Astrocyte (in vitro differentiated cells and primary cell): ENCODE data around the gene THG1L. TPM values are rescaled to one million over a fixed set of nuclear protein-coding genes. Genes with fewer than 3 reads are reported as not detected.

Experiments
- DNase-seq: peaks from one replicate; pipeline ENCODE4 v3.0.0-alpha.2; 2010; ENCODE audit warnings: low read depth
- FAIRE-seq: peaks from 2 replicates; lab custom pipeline; 2011; peaks lifted over from hg19 to GRCh38; lab: Jason Lieb, UNC
- H2AFZ ChIP-seq: 2 replicates; pipeline ENCODE4 v1.6.0; 2012; ENCODE audit warnings: low read depth, low read length, inconsistent platforms
- H3K27ac ChIP-seq: 2 replicates; pipeline ENCODE4 v1.5.1; 2011; ENCODE audit warnings: low read depth, low read length, inconsistent platforms
- H3K27me3 ChIP-seq: 2 replicates; pipeline ENCODE4 v1.6.0; 2011; ENCODE audit warnings: low read length, inconsistent platforms; ENCODE audit not compliant: insufficient read depth
- H3K36me3 ChIP-seq: 2 replicates; pipeline ENCODE4 v1.5.1; 2011; ENCODE audit warnings: low read length, inconsistent platforms; ENCODE audit not compliant: insufficient read depth
- H3K4me1 ChIP-seq: 2 replicates; pipeline ENCODE4 v1.5.1; 2011; ENCODE audit warnings: low read length, inconsistent platforms; ENCODE audit not compliant: insufficient read depth
- H3K4me2 ChIP-seq: 2 replicates; pipeline ENCODE4 v1.6.0; 2012; ENCODE audit warnings: low read length, inconsistent platforms
- H3K4me3 ChIP-seq: 2 replicates; pipeline ENCODE4 v1.5.1; 2011; ENCODE audit warnings: low read depth, mild to moderate bottlenecking, low read length, inconsistent platforms; ENCODE audit not compliant: insufficient read depth
- H3K79me2 ChIP-seq: 2 replicates; pipeline ENCODE4 v1.6.0; 2012; ENCODE audit warnings: mild to moderate bottlenecking, low read length, inconsistent platforms; ENCODE audit not compliant: insufficient read depth
- H3K9ac ChIP-seq: 2 replicates; pipeline ENCODE4 v1.6.0; 2012; ENCODE audit warnings: mild to moderate bottlenecking, low read length, inconsistent platforms
- H3K9me3 ChIP-seq: 2 replicates; pipeline ENCODE4 v1.5.1; 2012; ENCODE audit warnings: low read depth, mild to moderate bottlenecking, low read length, inconsistent platforms; ENCODE audit not compliant: insufficient read depth
- H4K20me1 ChIP-seq: 2 replicates; pipeline ENCODE4 v1.6.0; 2012; ENCODE audit warnings: low read length, inconsistent platforms; ENCODE audit not compliant: insufficient read depth
- H3K27ac Mint-ChIP-seq: one replicate; pipeline ENCODE4 v1.8.0; 2021; ENCODE audit warnings: mild to moderate bottlenecking, mixed read lengths; ENCODE audit not compliant: unreplicated experiment
- H3K27me3 Mint-ChIP-seq: one replicate; pipeline ENCODE4 v1.8.0; 2021; ENCODE audit warnings: low read depth, mixed read lengths; ENCODE audit not compliant: unreplicated experiment
- H3K36me3 Mint-ChIP-seq: one replicate; pipeline ENCODE4 v1.8.0; 2021; ENCODE audit warnings: low read depth, mixed read lengths; ENCODE audit not compliant: unreplicated experiment
- H3K4me1 Mint-ChIP-seq: one replicate; pipeline ENCODE4 v1.8.0; 2021; ENCODE audit warnings: low read depth, mixed read lengths; ENCODE audit not compliant: unreplicated experiment
- H3K4me3 Mint-ChIP-seq: one replicate; pipeline ENCODE4 v1.8.0; 2021; ENCODE audit warnings: mild to moderate bottlenecking, moderate library complexity, mixed read lengths; ENCODE audit not compliant: unreplicated experiment
- H3K9me3 Mint-ChIP-seq: one replicate; pipeline ENCODE4 v1.8.0; 2021; ENCODE audit warnings: mild to moderate bottlenecking, mixed read lengths; ENCODE audit not compliant: unreplicated experiment
- EZH2 ChIP-seq: IDR thresholded peaks from 2 replicates; pipeline ENCODE4 v1.6.1; 2012; ENCODE audit warnings: mild to moderate bottlenecking, low read length, inconsistent platforms; ENCODE audit not compliant: insufficient read depth
- total RNA-seq: library from RNA; stranded (reverse); gene quantifications from 2 replicates; pipeline ENCODE4 v1.2.1, GENCODE V29; 2021
- TF ChIP-seq, protein P1 (sequence below): IDR thresholded peaks from 2 replicates; pipeline ENCODE4 v1.5.1; 2011; ENCODE audit warnings: low read depth, mild to moderate bottlenecking, inconsistent platforms, low read length, moderate library complexity; ENCODE audit not compliant: insufficient read depth

The THG1L gene
- total RNA-seq, 1 donor from 2014 or later = 9.7 TPM

DNA sequence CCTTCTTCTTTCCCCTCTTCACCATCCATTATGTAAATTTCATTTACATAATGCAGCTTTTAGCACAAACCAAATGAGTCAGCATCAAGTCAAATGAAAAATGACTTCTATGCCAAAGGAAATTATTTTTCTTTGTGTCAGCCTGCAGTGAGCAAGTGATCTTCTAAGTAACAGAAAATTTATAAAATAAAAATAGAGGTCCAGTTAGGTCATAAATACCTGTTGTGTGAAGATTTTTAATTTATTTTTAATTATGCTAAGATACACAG is 16.7 kb upstream of the THG1L start:
- H3K36me3 Mint-ChIP-seq = no peaks in the 10 kb centered on the region
- H4K20me1 ChIP-seq = no peaks in the 10 kb centered on the region
- no peak overlapping the region for H3K4me3 Mint-ChIP-seq
- no peaks in the 10 kb centered on the region for H3K79me2 ChIP-seq
- no peak overlapping the region for H2AFZ ChIP-seq
- TF ChIP-seq EZH2 = no peak
- TF ChIP-seq, protein P1, sequence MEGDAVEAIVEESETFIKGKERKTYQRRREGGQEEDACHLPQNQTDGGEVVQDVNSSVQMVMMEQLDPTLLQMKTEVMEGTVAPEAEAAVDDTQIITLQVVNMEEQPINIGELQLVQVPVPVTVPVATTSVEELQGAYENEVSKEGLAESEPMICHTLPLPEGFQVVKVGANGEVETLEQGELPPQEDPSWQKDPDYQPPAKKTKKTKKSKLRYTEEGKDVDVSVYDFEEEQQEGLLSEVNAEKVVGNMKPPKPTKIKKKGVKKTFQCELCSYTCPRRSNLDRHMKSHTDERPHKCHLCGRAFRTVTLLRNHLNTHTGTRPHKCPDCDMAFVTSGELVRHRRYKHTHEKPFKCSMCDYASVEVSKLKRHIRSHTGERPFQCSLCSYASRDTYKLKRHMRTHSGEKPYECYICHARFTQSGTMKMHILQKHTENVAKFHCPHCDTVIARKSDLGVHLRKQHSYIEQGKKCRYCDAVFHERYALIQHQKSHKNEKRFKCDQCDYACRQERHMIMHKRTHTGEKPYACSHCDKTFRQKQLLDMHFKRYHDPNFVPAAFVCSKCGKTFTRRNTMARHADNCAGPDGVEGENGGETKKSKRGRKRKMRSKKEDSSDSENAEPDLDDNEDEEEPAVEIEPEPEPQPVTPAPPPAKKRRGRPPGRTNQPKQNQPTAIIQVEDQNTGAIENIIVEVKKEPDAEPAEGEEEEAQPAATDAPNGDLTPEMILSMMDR = no peak
- DNase-seq (peak; percentile 47), FAIRE-seq (no peak)
- peaks cover 24% of the 10 kb centered on the region for H3K4me1 Mint-ChIP-seq
- H3K9me3 ChIP-seq = no peaks in the 10 kb centered on the region
- no peaks in the 10 kb centered on the region for H3K27me3 Mint-ChIP-seq
- H3K4me1 ChIP-seq = peaks cover 30% of the 10 kb centered on the region
- no peak overlapping the region for H3K9ac ChIP-seq
- peak overlapping the region; percentile 24 for H3K27ac ChIP-seq
- H3K4me3 ChIP-seq = no peak overlapping the region
- peak overlapping the region; percentile 36 for H3K4me2 ChIP-seq
- no peaks in the 10 kb centered on the region for H3K27me3 ChIP-seq
- H3K36me3 ChIP-seq = no peaks in the 10 kb centered on the region
- peak overlapping the region; percentile 2 for H3K27ac Mint-ChIP-seq
- H3K9me3 Mint-ChIP-seq = no peaks in the 10 kb centered on the region

- H3K36me3 Mint-ChIP-seq = peaks cover 4% of the 10 kb centered on the region
- Histone ChIP-seq H3K36me3 (no peaks in the 10 kb centered on the region), H3K4me3 (no peak overlapping the region), H3K27ac (peak overlapping the region; percentile 47), H3K4me2 (peak overlapping the region; percentile 66), H3K9me3 (no peaks in the 10 kb centered on the region), H4K20me1 (no peaks in the 10 kb centered on the region), H2AFZ (no peak overlapping the region), H3K27me3 (no peaks in the 10 kb centered on the region), H3K79me2 (no peaks in the 10 kb centered on the region), H3K4me1 (peaks cover 20% of the 10 kb centered on the region), H3K9ac (peak overlapping the region; percentile 33)
- no peak for TF ChIP-seq EZH2
- TF ChIP-seq, protein P1 = peak; percentile 61
- peaks cover 16% of the 10 kb centered on the region for H3K4me1 Mint-ChIP-seq
- peak; percentile 53 for DNase-seq
- peaks cover 6% of the 10 kb centered on the region for H3K9me3 Mint-ChIP-seq
- FAIRE-seq = peak; percentile 20
- H3K4me3 Mint-ChIP-seq = no peak overlapping the region
- no peak overlapping the region for H3K27ac Mint-ChIP-seq
- no peaks in the 10 kb centered on the region for H3K27me3 Mint-ChIP-seq
Observed at GRCh38 chr5:157718519-157718918, 12.7 kb upstream of the THG1L start.

DNA sequence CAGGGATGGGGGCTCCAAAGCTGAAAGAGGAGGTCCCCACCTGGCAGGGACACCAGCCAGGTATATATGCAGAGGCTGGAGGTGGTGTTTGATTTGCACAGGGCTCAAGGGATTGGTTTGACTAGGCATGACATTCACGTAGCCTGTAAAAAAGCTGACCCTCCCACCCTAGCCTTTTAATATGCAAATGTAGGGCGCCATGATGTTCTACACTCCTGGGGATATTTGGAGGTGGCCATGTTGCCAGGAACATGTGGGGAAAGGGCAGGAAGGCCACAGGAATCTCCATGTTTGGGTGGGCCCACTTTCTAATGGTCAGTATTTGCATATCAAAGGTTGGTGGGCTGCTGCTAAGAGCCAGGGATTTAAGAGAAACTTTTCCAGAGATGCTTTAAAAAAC is 12.0 kb upstream of the THG1L start:
- TF ChIP-seq, protein P1 = no peak
- no peak for TF ChIP-seq EZH2
- no peaks in the 10 kb centered on the region for H3K79me2 ChIP-seq
- peaks cover 12% of the 10 kb centered on the region for H3K4me1 ChIP-seq
- H3K27ac ChIP-seq = no peak overlapping the region
- FAIRE-seq (no peak), DNase-seq (no peak)
- peaks cover 10% of the 10 kb centered on the region for H3K4me1 Mint-ChIP-seq
- H3K27me3 ChIP-seq = no peaks in the 10 kb centered on the region
- peaks cover 8% of the 10 kb centered on the region for H3K9me3 Mint-ChIP-seq
- H3K9me3 ChIP-seq = no peaks in the 10 kb centered on the region
- no peak overlapping the region for H3K4me2 ChIP-seq
- H3K4me3 Mint-ChIP-seq = no peak overlapping the region
- H3K4me3 ChIP-seq = no peak overlapping the region
- H3K36me3 ChIP-seq = no peaks in the 10 kb centered on the region
- no peaks in the 10 kb centered on the region for H4K20me1 ChIP-seq
- H3K27ac Mint-ChIP-seq = no peak overlapping the region
- H3K36me3 Mint-ChIP-seq = peaks cover 5% of the 10 kb centered on the region
- H2AFZ ChIP-seq = no peak overlapping the region
- no peak overlapping the region for H3K9ac ChIP-seq
- no peaks in the 10 kb centered on the region for H3K27me3 Mint-ChIP-seq
